NCI-H2196 (cell line): ENCODE results near the gene TRAPPC2.

Source experiments
- DNase-seq: peaks from one replicate; lab custom pipeline; 2025; ENCODE audit not compliant: unreplicated experiment; lab: John Stamatoyannopoulos, UW

Gene TRAPPC2

DNA sequence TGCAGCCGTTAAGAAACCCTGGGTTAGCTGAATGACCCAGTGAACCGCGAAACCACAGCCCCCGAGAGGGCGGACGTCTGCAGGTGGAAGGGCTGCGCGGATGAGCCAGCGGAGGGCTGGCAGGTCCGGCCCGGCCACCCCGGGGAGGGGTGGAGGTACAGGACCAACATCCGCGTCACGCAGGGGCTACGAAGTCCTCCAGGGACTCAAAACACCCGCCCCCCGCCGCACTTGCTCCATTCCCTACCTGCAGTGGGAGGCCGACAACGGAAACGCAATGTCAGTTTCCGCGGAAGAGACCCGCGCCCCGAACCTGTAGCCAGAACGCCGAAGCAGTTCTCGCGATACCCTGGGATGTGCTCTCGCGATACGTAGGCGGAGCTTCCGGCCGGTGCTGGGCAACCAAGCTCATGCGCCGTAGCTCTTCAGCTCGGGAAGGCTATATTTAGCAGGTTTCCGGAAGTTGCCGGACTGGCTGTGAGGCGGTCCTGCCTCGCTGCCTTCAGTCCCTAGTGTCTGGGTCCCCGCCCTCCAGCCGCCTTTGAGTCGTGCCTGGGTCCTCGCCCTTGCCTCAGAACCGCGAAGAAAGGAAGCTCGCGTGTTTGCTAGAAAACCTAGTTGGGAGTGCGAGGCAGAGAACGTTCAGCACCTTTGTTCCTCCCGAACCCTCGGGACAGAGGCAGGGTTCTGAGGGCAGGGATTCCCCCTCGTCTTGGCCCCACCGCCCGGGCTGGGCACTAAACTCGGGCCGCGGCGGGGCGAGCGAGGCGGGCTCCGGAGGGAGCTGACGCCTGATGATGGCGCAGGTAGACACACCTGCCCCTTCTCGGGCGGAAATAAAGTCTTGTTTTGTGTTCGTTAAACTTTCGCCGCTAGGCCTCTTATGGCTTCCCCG, at the start of gene TRAPPC2, which contains the start of gene OFD1:
TRAPPC2 (minus strand) TSS at position 343 of the 895 bp plus-strand sequence. CDS start 14,657 bp downstream, outside the sequence.
OFD1 (plus strand) TSS at position 471 of the 895 bp plus-strand sequence; CDS start at position 795, 324 bp downstream.
- DNase-seq: peak; percentile 90

DNA sequence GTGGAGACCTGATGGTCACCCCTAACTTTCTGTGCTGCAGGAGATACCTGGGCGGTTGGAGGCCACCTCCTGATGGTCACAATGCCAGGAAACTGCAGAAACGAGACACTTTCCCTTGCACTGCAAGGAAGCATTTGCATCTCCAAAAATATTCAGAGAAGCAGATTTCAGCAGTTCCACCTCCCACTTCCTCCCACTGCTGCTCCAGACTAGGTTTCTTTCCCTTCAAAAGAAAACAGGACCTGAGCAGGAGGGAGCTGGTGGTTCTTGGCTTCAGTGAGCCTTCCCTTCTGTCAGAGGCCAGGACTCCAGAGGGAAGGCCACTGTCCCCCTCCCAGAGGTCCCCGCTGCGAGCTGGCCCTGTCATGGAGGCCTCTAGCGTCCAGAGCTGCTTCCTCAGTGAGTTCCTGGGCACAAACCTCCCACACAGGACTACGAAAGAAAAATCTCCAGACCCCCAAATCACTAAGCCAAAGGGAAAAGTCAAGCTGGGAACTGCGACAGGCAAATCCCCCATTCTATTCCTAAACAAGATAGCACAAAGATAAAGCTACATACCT, 46.5 kb upstream of the TRAPPC2 start:
- no peak for DNase-seq

DNA sequence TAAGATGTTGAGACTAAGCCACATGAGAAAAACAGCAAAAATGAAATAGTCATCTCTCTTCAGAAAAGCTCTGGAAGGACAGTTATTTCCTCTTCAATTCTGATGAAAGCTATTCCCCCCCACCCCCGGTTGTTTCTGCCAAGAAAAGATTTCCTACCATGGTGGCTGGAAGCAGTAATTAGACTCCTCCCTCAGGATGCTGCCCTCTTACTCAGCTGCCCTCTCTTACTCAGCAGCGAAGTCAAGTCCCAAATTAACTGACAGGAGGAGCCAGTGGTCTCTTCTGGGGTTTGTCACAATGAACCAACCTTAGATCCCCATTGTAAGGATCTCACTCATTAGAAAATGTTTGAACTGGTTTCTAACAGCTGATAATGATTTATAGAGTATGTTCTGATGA, 44.5 kb upstream of the TRAPPC2 start:
- DNase-seq: no peak

DNA sequence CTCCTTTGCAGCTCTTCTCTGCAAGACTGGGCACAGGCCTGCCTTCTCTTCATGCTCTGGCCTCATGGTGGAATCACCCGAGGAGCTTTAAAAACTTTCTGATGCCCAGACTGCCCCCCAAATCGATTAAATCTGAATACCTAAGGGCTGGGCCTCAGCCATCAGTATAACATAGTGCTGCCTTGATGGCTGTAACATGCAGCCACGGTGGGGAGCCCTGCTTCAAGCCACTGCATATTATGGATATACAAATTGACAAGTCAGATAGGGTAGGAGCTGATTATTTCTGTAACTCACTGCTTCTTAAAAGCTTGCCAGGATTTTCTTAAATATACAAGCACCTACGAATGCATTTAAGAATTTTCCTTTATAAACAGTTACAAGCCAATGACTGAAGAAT, 42.0 kb upstream of the TRAPPC2 start:
- DNase-seq: no peak

DNA sequence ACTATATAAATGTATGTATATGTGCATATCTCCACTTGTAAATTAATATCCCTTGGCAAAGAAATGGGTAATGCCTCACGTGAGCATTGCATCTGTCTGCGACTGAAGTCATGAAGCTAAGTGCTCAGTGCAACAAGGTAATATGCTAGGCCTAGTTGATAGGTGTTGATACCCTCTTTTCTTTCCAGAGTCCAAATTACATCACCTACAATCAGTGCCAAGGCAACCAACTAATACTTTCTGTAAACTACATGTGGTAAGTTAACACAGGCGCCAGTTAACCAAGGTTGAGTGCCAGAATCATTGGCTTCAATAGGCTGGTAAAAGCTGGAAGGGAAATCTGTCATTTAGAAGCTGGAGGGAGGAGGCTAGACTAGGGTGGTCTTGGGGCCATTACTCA, 41.4 kb upstream of the TRAPPC2 start:
- DNase-seq: no peak

DNA sequence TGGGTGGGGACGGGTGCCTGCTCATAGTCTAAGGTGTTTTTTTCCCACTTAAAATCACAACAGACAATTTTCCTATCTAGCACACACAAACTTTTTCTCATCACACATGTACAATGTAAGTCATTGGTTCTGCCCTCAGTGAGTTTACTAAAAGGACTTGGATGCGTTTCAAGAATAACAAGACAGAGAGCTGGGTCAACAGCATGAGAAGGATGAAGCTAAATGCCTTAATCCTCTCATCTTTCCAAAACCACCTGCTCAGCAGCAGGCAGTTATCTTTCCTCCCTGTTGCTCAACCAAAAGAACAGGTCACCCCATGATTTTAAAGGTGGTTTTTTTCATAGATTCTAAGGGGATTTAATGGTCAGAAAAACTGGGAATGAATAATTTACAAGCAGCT, 40.3 kb upstream of the TRAPPC2 start:
- DNase-seq: no peak

DNA sequence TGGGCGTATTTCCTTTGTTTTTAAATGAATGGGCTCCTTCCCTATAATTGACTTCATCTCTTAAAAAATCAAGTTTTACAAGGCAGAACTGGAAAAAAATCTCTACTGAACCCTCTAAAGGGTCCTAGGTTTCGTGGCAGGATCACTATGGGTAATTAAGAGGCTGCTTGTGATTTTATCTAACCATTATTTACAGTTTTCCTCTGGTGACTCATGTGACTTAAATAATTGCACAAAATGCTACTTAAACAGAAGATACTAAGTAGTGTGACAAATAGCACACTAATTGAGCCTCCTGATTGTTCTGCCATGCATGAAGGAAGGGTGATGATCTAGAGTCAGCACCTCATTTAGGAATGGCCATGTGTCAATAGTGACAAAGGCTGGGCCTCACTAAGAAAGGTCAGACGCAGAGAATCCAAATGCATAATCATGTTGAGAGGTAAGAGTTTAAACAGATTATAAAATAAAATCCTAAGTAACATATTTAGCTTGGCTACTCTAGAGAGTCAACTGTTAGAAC, 35.7 kb upstream of the TRAPPC2 start:
- DNase-seq: no peak

DNA sequence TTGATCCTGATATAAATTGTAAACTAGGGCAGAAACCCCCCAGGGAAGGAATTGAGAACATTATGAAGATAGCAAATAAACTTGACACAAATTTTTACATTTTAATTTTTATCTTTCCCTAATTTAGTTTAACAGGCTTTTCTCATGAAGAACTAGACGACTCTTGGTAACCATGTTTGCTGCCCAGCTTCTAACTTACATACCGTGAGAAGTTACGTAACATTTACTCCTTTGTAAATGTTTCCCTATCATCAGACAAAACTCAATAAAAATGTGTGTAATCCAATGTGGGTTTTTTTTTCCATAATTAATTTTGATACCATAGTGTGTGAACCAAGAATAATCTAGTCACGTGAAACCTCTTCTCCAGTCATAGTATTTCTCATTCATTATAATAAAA, 34.5 kb upstream of the TRAPPC2 start:
- DNase-seq: no peak

DNA sequence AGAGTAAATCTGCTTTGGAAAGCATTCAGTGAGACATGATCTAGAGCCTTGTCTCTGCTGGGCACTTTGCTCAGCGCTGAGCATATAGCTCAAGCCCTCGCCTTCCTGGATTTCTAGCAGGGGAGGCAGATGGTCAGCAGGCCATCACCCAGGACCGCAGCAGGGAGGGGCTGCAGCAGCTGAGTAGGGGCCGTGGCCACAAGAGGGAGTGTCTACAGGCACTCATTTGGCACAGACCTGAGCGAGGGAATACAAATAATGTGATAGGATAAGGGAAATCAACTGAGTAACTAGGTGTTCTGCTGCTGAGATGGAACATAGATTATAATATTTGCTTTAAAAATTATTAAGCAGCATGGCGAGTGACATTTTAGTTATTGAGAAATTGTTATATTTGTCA, 30.3 kb upstream of the TRAPPC2 start:
- no peak for DNase-seq

DNA sequence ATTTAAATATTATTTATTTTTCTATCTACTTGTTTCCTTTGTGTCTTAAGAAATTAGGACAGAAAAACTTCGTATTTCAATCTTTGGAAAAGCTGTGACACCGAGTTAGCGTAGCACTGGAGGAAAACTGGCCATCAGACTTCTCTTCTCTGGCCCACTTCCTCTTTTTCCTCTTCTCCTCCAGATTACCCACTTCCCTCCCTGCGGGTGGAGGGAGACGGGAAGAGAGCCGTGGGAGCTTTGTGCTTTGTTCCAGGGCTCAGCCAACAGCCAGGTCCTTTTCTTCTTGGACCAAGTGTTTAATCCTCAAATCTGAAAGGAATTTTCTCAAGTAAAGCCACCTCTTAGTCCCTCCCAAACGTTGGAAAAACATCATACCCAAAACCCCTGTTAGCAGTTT, 29.9 kb upstream of the TRAPPC2 start:
- no peak for DNase-seq

DNA sequence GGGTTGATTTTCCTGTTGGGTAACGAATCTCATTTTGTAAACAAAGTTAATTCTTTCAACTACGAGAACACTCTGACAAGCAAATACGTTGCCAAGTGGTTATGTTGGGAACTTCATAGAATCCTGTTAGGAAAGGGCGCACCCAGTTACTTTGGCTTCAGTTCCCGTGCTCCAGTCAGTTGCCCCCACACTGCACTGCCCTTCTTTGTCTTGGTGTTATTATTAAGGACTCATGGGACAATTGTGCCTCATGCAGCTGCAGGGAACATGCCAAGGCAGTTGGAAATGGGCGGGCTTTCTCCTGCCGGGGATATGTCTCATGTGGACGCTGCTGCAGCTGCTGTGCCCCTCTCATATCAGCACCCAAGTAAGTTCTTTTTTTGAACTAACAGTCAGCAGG, 29.1 kb upstream of the TRAPPC2 start:
- DNase-seq: no peak

DNA sequence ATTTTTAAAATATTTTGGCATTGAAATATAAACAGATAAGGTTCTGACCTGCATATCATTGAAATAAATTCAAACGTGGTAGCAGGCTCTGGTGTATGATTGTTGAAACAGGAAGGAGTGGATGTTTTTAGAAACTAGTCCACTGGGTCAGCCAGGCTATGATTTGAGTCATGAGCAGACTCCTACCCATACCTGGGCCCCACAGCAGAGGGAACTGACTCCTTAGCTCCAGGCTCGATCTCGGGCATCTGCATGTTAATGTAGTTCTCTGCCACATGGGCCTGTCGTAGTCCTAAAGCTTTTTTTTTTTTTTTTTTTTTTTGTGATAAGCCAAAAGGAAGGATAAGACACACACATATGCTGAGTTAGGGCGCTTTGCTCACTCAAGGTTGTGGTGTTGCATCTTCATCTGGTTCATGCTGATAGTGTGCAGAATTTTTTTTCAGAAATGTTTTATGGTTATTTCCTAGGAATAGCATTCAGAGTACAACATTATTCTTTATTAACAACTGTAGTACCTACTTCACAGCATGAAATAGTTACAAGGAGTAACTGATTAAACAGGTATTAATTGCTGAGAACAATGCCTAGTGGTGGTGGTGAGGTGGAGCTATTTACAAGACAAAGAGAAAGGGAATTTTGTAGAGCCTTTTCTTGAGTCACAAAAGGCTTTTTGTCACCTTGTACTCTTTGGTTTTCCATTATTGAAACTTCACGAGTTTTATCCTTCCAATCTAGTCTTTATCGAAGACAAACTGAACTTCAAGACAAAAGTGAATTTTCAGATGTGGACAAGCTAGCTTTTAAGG, 27.4 kb upstream of the TRAPPC2 start:
- DNase-seq: no peak

DNA sequence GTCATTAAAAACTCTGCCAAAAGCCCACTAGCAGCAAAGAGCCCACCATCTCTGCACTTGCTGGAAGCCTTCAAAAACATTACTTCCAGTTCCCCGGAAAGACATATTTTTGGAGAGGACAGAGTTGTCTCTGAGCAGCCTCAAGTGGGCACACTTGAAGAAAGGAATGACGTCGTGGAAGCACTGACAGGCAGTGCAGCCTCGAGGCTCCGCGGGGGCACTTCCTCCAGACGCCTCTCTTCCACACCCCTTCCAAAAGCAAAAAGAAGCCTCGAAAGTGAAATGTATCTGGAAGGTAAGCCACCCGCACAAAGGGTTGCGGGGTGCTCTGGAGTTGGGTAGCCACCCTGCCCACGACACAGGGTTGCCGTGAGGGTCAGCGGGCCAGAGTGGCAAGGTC, 26.0 kb upstream of the TRAPPC2 start:
- DNase-seq: no peak

DNA sequence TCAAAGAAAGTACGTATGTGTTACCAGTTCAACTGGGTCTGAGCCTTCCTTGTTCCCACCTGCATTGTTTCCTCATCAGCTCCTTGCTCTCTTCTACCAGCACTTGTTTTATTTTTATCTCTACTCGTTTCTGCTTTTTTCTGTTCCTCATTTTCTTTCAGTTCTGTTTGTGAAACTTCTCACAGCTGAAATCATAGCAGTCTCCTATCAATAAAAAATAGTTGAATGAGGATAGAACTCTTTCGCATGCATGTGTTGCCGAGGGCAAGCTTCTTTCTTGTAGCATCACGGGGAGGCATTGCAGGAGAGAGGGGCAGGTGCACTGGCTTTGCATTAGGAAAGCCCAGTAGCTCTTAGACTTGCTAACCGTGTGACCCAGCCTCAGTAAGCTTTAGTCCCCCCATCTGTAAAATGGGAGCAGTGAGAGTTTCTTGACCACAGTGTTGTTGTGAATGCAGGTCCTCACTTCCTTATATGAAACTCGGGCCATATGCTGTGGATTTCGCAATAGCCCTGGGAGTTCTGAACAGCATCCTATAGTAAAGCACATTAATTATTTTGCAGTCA, 24.8 kb upstream of the TRAPPC2 start:
- DNase-seq: no peak

DNA sequence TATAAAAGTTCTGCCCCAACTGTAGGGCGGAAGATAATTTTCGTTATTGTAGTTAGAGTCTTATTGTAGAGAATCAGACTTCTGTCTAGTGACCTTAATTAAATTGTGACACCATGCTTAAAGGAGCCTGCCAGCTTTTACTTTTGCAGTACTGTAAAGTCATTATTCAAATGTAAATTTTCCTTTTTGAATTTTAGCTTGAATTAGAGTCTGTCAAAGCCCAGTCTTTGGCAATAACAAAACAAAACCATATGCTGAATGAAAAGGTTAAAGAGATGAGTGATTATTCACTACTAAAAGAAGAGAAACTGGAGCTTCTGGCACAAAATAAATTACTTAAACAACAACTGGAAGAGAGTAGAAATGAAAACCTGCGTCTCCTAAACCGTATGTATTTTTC, 22.0 kb upstream of the TRAPPC2 start:
- DNase-seq: no peak

DNA sequence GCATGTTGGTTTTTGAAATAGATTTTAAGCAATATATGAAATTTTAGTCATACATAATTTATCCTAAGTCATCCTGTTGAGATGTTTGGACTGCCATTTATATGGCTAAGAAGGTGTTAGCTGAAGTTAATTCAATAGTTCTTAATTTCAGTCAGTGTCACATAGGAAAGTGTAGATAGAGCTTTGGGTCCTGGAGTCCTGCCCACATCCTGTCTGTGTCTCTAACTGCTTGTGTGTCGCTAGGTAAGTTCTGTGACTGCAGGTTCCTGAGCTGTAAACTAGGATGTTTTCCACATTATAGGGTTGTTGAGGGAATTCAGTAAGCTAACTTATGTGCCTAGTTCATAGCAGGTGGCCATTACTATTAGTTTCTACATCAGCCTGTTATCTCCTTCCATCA, 20.8 kb upstream of the TRAPPC2 start:
- DNase-seq: no peak

DNA sequence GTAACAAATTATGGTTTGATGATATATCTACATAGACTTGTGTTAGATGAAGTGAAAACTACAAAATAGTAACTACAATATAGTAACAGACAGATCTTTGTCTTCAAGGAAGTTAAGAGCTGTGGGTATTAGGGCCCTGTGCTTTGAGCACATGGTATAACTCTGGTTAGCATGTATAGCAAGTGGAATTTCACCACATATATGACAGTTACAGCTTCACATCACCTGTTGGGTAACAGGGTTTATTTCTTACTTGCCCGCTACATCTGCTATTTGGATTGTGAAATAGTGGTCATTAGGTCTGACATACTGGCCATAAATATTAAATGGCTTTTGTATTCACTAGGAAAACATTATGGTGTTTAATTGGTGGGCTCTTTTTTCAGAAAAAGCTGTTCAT, 20.3 kb upstream of the TRAPPC2 start:
- no peak for DNase-seq

DNA sequence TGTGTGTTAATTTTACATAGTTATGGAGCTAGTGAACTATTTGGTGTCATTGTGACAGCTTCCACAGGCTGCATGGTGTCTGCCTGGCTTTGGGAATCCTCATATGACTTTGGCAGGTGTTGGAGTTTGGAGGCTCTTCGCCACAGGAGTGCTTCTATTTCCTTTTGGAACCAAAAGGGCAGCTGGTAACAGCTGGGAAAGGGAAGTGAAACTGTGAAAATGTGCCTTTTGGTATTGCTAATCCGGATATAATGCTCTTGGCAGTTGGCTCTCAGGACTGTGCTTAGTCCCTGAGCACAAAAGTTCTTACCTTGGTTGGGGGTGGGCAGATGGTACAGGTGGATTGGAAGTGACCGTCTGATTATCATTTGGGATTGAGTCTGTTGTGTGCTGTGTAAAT, 18.2 kb upstream of the TRAPPC2 start:
- DNase-seq: no peak

DNA sequence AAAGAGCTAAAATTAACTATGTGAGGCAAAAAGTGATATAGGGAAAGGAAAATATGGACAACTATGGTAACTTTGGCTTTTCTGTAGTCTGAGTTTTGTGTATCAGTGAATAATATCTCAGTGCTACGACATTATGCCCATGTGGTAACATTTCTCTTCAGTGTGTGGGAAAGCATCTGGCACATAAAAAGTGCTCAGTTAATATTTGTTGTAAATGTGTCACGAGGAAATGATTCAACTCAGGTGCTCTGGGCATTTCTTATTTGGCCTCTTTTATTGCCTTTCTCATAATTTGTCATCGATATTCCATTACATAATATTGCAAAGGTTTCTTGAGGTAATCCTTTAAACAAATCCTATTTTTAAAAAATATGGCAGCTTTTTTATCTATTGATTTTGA, 17.7 kb upstream of the TRAPPC2 start:
- DNase-seq: no peak

DNA sequence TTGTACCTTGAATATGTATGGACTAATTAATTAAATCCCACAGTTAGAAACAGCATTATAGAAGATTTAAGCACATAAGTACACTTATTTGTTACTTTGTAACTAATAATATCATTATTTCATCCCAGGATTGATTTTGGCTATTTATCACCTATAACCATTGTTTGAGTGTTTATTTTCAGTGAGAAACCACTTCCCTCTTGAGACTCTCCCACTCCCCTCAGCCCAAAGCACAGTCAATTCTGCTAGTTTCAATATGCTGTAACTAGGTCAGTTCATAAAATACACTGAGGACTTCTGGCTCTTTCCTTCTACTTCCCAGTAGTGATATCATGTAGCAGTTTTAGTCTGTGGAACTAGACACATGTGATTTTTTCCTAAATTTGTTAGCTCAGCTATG, 16.4 kb upstream of the TRAPPC2 start:
- DNase-seq: no peak

DNA sequence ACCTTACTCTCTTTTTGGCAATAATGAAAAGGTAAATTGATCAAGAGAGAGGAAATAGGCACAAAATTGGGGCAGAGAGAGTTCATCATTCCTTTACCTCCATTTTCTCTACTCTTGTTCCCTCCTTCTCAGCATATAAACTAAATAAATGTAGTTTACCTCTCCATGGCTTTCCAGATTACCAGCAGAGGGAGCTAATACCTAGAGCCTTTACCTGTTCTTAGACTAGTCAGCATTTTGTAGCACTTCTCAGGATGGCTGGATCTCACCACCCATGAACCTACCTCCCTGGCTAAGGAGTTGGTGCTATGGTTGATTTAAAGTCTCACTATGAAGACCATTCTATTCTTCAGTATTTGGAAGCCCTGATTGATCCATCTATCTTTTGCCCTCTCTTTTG, 15.8 kb upstream of the TRAPPC2 start:
- peak; percentile 46 for DNase-seq
